Fibroblast of lung (primary cell): ENCODE results near the gene ARHGEF4.

Source experiments
- EZH2 ChIP-seq: IDR thresholded peaks from 2 replicates; pipeline ENCODE4 v1.5.1; 2012; ENCODE audit warnings: low read length, control low read depth, mild to moderate bottlenecking; ENCODE audit errors: missing control alignments
- TF ChIP-seq, protein P1 (sequence below), 2 donors: IDR thresholded peaks in 1 of 2; conservative IDR thresholded peaks in 1 of 2; 1 replicate in 1 of 2; 2 replicates in 1 of 2; pipeline ENCODE4 v1.5.1; 2011 to 2012; ENCODE audit warnings: low read length in 2 of 2, control low read depth in 1 of 2, inconsistent platforms in 1 of 2, low read depth in 1 of 2, mild to moderate bottlenecking in 1 of 2

DNA sequence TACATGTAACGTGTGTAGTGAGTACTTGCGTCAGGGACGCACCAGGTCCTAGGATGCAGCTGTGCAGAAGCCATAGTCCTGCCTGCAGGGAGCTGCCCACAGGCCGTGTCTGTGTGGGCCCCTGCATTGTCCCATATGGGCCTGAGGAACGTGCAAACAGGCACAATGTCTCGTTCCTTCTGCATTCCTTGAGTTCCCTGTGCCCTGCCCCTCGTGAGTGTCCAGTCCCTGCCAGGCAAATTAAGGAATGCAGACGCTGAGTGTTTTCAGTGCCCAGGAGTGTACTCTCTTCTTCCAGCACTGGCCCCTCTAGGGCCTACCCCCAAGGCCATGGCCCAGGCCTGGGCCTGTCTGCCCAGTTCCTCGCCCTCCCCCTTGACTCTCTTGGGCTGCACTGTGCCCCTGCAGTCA, 194.7 kb downstream of the ARHGEF4 start:
- TF ChIP-seq, protein P1, sequence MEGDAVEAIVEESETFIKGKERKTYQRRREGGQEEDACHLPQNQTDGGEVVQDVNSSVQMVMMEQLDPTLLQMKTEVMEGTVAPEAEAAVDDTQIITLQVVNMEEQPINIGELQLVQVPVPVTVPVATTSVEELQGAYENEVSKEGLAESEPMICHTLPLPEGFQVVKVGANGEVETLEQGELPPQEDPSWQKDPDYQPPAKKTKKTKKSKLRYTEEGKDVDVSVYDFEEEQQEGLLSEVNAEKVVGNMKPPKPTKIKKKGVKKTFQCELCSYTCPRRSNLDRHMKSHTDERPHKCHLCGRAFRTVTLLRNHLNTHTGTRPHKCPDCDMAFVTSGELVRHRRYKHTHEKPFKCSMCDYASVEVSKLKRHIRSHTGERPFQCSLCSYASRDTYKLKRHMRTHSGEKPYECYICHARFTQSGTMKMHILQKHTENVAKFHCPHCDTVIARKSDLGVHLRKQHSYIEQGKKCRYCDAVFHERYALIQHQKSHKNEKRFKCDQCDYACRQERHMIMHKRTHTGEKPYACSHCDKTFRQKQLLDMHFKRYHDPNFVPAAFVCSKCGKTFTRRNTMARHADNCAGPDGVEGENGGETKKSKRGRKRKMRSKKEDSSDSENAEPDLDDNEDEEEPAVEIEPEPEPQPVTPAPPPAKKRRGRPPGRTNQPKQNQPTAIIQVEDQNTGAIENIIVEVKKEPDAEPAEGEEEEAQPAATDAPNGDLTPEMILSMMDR (conservative IDR thresholded peaks at IDR 0.05 in 1 of 2, IDR thresholded peaks at IDR 0.05 in 1 of 2; ENCODE audit: low read depth in 1 of 2, low read length in 2 of 2), result no peak
- no peak for TF ChIP-seq EZH2
